Measurements from ENCODE around the gene BSND.
A peak's percentile ranks its signal among the peaks of the same experiment; 100 is the strongest.

BSND gene

DNA sequence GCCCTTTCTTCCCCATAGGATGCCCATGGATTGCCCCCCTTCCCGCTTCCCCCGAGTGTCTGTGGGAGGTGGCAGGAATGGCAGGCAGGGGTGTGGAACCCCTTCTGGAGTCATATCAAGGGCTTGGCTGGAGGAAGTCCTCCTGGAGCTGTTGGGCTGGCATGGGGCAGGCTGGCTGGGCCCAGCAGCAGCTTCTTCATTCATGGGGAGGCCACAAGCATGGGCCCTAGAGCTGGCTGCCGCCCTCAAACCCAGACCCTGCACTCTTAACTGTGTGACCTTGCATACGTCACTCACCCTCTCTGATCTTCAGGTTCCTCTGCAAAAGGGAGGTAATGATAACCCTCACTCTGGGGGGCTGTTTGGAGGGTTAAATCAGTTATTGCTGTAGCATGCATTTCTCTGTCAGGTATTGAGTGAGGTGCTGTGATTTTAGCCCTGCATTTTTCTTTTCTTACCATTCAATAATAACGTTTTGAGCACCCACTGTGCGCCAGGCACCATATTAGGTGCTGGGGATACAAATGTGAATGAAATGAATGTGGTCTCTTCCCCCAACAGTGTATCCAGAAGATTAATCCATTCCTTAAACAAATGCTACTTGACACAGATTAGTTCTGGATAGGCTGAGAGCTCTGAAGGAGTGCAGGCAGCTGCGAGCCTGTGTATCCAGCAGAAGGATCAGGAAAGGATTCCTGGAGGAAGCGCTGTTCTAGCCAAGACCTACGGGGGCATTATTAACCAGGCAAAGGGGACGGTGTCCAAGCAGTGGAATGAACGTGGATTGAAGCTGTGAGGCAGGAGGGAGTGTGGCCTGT, 49.9 kb downstream of the BSND start:
- DNase-seq (ENCODE audit: low spot score), result no peak

DNA sequence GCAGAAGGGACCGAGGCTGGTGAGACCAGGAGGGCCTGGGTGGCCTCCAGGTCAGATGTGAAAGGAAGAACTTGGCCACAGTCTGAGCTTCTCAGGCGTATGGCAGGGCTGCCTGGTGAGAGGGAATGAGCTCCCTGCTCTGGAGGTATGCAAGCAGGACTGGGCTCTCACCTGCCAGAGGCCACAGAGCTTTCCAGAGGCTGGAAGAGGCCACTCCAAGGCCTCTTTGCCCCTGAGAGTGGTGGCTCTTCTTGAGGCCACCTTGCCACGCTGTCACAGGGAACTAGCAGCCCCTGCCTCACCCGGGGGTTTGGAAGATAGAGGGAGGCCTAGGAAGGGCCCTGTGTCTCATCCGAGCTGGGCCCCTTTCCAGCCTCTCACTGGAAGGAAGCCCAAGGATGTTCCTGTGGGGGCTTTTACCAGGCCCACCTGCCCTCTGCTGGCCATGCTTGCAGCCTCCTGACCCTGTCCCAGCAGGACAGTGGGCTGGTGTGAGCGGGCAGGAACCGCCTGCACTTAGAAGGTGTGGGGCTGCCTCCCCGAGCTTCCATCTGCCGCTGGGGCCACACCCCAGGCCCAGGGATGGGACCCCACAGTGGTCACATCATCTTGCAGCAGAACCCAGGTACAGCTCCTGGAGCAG, 50.7 kb downstream of the BSND start:
- no peak for DNase-seq (ENCODE audit: low spot score)

DNA sequence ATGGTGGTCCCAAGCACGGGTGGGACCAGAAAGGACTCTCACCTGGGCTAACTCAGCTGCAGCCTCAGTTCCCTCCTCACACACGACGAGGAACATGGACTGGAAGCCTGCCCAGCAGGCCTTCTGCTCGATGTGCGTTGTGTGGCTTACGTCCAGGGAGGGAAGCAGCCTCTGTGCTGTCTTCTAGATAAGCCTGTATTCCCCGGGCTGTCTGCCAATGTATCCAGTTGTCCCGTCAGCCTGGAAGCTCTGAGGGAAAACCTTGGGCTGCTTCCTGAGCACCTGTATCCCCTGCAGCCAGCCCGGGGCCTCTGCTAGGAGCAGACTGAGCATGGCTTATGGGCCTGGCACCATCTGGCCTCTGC, 51.2 kb downstream of the BSND start:
- DNase-seq (ENCODE audit: low spot score), result peak; percentile 87

DNA sequence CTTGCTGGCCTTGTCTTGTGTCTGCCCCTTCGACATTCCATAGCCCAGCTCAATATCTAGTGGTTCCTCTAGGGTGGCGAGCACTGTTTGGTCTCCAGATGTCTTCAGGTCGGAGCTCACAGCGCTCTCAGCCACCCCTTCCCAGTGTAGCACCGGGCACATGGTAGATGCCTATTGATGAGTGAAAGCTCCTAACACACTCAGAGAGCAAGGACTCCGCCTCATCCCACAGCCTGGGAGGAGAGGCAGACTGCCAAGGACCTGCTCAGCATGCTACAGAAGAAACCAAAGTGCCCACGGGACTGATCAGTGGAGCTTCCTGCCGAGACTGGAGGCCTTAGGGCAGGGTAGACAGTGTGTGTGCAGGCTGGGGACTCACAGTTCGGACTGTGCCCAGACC, 51.5 kb downstream of the BSND start:
- peak; percentile 51 for DNase-seq (ENCODE audit: low spot score)

DNA sequence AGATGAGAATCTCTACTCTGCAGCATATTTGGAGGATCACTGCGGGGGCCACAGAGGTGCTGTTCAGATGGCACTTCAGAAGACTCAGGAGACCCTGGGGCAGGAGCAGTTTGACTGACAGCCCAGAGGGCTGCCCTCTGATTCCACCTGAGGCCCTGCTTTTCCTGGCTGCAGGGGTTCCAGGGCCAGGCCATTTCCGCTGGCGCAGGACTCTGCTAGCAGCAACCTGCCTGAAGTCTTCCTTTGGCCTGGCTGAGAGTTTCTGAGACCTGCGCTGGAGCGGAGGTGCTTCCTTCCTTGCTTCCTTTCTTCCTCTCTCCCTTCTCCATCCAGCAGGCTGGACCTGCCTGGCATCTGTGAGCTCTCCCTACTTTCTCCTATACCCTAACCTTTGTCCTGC, 52.4 kb downstream of the BSND start:
- DNase-seq (ENCODE audit: low spot score), result no peak

DNA sequence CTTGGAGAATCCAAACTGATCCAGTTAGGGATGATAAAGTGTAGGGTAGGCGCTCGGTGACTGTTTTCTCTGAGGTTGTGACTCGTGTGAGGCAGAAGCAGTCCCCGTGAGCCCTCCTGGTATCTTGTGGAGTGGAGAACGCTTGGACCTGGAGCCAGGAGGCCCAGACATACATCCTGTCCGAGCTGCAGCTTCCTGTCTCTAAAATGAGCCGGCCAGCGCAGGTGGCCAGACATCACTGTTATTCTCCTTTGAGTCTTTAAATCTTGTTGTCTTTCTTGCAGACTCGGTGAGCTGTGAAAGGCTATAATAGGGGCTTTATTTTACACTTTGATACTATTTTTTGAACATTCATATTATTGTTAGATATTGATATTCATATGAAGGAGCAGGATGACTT, 52.9 kb downstream of the BSND start:
- no peak for DNase-seq (ENCODE audit: low spot score)

DNA sequence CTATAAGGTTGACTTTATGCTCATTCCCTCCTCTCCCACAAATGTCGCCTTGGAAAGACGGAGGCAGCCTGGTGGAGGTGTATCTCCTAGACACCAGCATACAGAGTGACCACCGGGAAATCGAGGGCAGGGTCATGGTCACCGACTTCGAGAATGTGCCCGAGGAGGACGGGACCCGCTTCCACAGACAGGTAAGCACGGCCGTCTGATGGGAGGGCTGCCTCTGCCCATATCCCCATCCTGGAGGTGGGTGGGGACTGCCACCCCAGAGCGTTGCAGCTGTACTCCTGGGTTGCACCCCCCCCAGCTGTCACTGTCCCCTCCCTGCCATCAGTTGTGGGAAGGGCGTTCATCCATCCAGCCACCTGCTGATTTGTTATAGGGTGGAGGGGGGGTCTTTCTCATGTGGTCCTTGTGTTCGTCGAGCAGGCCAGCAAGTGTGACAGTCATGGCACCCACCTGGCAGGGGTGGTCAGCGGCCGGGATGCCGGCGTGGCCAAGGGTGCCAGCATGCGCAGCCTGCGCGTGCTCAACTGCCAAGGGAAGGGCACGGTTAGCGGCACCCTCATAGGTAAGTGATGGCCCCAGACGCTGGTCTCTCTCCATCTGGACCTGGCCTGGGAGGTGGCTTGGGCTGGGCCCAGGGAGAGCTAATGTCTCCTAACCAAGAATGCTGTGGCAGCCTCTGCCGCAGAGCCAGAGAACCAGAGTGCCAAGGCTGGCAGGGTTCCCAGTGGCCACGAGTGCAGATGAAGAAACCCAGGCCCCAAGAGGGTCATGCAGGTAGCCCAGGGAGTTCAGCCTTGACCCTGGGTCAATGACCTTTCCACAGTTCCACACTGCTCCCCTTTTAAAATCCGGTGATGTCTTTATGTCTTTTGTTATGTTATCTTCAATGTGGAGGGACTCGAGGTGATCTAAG, 53.7 kb downstream of the BSND start:
- no peak for DNase-seq (ENCODE audit: low spot score)

DNA sequence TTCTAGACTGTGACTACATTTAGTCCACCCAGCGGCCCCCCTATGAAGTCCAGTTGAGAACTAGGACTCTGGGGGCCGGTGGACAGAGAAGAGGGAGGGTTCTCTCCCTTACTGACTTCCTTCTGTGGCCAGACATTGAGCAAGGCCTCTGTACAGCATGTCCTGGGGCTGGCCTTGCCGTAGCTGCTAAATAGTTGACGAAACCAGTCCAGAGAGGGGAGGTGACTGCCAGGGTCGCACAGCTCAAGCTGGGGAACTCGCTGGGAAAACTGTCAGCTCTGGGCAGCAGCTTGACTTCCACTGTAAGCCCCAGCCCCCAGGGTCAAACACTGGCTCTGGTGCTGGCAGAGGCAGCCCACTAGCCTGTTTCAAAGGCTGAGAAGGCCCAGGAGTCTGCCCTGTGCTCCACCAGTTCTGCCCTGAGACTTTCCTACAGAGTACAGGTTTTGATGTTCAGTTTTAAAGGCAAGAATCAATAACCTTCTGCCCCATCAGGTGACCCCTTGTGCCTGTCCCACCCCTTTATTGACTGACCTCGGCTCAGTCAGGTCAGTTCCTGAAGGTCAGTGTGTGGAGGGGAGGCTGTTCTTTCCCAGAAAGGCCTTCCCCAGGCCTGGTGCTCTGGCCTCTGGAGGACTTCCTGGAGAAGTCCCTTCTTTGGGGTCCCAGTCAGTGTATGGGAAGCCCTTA, 54.7 kb downstream of the BSND start:
- DNase-seq (ENCODE audit: low spot score), result no peak

DNA sequence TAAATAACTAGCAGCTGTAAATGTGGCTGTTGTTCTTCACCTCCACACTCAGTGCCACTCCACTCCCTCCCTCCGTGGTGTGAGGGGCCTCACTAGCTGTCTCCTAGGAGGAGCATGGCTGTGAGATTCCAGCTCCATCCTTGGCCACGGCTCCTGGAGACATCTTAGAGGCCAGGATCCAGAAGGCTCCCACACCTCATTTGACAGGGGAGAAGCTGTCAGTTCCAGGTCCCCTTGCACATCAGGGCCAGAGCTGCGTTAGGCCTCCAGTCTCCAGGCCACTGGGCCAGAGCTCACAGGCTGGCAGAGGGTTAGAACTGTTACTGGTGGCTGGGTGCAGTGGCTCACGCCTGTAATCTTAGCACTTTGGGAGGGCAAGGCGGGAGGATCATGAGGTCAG, 55.7 kb downstream of the BSND start:
- no peak for DNase-seq (ENCODE audit: low spot score)

DNA sequence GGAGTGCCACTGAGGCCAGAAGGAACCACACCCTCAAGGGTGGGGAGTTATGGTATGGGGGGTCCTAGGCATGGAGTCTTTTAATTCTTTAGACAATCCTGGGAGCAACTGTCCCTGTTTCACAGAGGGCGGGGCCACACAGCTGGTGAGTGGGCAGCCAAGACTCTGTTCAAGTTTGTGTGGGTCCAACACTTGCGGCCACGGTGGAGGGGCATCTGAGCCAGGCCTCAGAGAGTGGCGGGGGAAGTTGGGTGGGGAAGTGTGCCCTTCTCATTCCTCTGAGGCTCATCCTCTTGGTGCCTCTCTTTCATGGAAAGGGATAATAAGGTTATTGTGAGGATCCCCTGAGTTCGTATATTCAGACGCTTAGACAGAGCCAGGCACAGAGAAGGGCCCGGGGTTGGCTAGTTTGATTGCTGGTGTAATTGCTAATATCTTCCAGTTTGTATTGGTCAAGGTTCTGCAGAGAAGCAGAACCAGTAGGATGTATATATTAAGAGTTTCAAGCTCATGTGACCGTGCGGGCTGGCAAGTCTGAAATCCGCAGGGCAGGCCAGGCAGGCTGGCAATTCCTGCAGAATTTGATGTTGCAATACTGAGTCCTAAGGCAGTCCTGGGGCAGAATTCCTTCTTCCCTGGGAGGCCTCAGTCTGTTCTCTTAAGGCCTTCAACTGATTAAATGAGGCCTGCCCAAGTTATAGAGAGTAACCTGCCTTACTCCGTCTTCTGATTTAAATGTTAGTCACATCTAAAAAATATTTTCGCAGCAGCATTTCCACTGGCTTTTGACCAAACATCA, 56.5 kb downstream of the BSND start:
- DNase-seq (ENCODE audit: low spot score), result no peak

DNA sequence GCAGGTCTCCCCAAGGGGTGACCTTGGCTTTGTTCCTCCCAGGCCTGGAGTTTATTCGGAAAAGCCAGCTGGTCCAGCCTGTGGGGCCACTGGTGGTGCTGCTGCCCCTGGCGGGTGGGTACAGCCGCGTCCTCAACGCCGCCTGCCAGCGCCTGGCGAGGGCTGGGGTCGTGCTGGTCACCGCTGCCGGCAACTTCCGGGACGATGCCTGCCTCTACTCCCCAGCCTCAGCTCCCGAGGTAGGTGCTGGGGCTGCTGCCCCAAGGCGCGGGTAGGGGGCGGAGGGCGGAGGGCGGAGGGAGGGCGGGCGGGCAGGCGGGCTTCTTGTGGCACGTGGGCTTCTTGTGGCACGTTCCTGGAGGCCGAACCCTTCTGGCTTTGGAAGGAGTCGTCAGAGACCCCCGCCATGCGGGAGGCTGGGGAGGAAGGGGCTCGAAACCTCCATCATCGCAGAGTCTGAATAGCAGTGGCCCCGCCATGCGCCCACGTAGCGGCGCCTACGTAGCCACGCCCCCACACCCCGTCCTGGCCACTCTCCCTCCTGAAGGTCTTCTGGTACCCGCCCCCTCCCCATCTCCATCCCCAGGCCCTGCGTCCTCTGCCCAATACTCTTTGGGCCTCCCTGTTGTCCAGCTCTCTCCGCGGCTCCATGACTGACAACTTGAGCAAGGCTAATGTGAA, 57.4 kb downstream of the BSND start:
- DNase-seq (ENCODE audit: low spot score), result no peak

DNA sequence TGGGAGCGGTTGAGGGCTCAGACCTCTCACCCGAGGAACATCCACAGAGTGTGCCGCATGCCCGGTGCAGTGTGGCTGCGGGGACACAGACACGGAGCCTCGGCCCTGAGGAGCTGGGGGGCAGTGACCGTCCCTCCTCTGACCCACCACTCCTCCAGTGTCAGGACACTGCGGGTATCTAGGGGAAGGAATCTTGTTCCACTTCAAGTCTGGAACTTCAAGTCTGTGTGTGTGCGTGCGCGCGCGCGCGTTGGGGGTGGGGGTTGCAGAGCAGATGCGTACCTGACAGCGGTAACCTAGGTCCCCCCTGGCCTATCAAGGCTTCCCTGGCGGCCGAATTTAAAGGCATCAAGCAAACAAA, 57.9 kb downstream of the BSND start:
- DNase-seq (ENCODE audit: low spot score), result no peak

DNA sequence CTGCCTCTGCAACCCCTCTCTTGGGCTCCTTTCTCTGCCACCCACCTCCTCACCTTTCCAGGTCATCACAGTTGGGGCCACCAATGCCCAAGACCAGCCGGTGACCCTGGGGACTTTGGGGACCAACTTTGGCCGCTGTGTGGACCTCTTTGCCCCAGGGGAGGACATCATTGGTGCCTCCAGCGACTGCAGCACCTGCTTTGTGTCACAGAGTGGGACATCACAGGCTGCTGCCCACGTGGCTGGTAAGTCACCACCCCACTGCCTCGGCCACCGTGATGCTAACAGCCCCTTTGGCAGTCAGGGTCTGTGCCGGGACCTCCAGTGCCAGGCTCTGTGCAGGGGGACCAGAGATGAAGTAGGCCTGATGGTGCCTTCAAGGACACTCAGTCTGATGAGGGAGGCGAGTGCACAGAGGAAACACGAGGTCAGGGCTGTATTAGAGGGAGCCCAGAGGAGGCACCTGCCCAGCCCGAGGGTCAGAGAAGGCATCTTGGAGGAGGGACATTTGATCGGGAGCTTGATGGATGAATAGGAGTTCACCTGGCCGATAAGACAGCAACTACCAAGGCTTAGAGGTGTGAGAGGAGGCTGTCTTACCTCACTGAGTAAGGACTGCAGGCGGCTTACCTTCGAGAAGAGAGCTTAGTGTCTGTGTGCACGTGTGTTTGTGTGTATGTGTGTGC, 58.7 kb downstream of the BSND start:
- no peak for DNase-seq (ENCODE audit: low spot score)

DNA sequence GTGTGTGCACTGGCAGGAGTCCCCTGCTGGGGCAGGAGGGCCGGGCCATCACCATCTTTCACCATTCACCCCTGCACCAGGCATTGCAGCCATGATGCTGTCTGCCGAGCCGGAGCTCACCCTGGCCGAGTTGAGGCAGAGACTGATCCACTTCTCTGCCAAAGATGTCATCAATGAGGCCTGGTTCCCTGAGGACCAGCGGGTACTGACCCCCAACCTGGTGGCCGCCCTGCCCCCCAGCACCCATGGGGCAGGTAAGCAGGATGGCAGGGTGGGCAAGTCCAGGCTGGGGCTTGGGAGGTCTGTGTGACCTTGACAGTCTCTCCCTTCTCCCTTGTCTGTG, 59.2 kb downstream of the BSND start:
- DNase-seq (ENCODE audit: low spot score), result no peak

DNA sequence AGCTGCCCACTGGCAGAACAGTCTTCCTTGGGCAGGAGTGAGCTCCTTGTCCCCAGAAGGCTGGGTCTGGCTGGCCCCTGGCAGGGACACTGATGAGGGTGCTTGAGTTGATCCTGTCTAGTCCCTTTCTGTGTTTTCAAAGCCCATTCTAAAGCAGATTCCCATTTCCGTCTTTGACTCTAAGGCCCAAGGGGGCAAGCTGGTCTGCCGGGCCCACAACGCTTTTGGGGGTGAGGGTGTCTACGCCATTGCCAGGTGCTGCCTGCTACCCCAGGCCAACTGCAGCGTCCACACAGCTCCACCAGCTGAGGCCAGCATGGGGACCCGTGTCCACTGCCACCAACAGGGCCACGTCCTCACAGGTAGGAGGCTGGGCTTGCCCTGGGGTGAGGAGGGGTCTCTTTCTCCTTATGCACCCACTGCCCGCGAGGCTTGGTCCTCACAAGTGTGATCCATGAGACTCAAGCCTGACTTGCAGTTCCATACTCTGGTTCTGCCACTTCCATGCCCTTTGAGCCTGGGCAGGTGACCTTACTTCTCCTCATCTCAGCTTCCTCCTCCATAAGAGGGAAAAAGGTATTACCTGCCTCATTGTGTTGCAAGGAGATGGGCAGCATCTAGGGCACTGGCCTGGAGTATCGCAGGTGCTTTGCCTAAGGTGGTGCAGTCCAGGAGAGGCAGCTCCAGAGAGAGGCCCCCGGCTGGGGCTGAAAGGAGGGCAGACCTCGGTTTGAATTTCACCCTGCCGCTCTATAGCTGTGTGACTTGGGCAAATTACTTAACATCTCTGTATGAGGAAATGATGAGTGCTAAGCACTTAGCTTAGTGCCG, 60.8 kb downstream of the BSND start:
- DNase-seq (ENCODE audit: low spot score), result no peak

DNA sequence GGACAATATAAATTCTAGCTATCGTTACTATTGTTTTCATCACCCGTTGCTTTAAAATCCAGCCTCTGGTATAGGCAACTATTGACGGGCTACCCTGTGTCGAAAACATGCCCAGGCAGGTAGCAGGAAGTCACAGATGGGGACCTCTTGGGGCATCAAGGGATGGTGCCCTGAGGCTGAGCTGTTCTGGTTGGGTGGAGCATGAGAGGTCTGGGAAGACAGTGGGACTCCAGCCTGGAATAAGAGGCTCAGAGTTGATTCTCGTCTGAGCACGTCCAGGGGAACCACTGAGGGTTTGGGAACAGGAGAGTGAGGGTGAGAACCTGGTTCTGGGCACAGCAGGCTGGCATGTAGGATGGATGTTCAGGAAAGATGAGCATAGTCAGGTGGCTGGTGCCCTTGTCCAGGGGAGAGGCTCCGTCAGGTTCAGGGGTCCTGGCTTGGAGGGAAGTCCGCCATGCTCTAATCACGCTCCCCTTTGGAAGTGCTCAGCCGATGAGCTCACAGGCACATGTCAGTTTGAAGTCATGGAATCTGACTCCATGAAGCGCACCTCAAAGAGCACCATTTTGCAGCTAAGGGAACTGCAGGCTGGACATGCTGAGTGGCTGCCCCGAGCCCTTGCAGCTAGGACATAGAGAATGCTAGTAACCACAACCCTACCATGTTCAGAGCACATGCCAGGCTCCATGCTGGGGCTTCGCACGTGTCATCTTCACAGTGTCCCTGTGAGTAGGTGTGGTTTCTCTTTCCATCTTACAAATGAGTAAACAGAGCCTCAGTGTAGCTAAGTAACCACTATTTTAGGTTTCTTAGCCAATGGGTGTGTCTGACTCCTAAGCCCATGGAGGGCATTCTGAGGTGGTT, 61.6 kb downstream of the BSND start:
- DNase-seq (ENCODE audit: low spot score), result no peak

DNA sequence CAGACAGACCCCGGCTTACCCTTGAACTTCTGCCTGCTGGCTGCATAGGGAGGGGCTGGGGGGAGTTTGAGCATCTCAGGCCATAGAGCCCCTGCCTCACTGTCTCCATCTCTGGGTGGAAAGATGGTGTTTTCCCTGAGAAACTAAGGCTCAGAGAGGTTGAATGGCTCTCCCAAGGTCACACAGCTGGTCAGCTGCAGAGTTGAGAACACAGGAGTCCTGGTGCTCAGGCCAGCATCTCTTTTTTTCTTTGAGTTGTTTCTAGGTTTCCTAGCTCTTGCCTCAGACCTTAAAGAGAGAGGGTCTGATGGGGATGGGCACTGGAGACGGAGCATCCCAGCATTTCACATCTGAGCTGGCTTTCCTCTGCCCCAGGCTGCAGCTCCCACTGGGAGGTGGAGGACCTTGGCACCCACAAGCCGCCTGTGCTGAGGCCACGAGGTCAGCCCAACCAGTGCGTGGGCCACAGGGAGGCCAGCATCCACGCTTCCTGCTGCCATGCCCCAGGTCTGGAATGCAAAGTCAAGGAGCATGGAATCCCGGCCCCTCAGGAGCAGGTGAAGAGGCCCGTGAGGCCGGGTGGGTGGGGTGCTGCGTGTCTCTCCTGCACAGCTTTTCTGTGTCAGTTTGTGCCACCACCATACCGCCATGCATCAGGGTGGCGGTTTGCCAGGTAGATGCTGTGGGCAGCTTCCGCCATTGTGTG, 62.4 kb downstream of the BSND start:
- no peak for DNase-seq (ENCODE audit: low spot score)

All from cerebellar cortex (tissue), 1 donor.